ENCODE measurements around the gene ZNF737. TPM values are rescaled to one million over a fixed set of nuclear protein-coding genes. Genes with fewer than 3 reads are reported as not detected.

ZNF737 gene
- total RNA-seq, 1 experiment from 2014 or later, result 20.2 TPM

- peaks cover 8% of the 10 kb centered on the region for H3K4me1 Mint-ChIP-seq
- no peak overlapping the region for H3K4me3 Mint-ChIP-seq
- DNase-seq (ENCODE audit: low spot score) (no peak), ATAC-seq (no peak)
- peaks cover 60% of the 10 kb centered on the region for H3K27me3 Mint-ChIP-seq (ENCODE audit: low read depth)
- TF ChIP-seq CDX4 (CRISPR knock-in tag; IDR thresholded peaks at IDR 0.05; ENCODE audit: borderline replicate concordance) (no peak), CREM (CRISPR knock-in tag; IDR thresholded peaks at IDR 0.05) (no peak), TEAD4 (CRISPR knock-in tag; IDR thresholded peaks at IDR 0.05) (no peak), PRRX2 (CRISPR knock-in tag; IDR thresholded peaks at IDR 0.05) (no peak), ZNF232 (CRISPR knock-in tag; IDR thresholded peaks at IDR 0.05) (no peak), STAT6 (CRISPR knock-in tag; conservative IDR thresholded peaks at IDR 0.05; ENCODE audit: low read depth) (no peak), ZNF425 (CRISPR knock-in tag; conservative IDR thresholded peaks at IDR 0.05) (no peak), CTCF (IDR thresholded peaks at IDR 0.05) (no peak), ZNF219 (CRISPR knock-in tag; IDR thresholded peaks at IDR 0.05; ENCODE audit: borderline replicate concordance) (no peak), IRF1 (CRISPR knock-in tag; IDR thresholded peaks at IDR 0.05) (no peak), NFYB (CRISPR knock-in tag; conservative IDR thresholded peaks at IDR 0.05; ENCODE audit: low read depth) (no peak), ATF2 (CRISPR knock-in tag; IDR thresholded peaks at IDR 0.05; ENCODE audit: borderline replicate concordance, low read depth) (no peak), ZNF512 (CRISPR knock-in tag; IDR thresholded peaks at IDR 0.05; ENCODE audit: borderline replicate concordance) (no peak)
- ChIA-PET POLR2A (no interaction called here), CTCF (interaction anchor here (0.6 to 1.5 kb wide), 5 partner anchors 31 to 559 kb away, joined by 3 to 4 read pairs (median 3); no protein-coding TSS in a partner anchor)
- peaks cover 59% of the 10 kb centered on the region for H3K9me3 Mint-ChIP-seq
- H3K36me3 Mint-ChIP-seq, result peaks cover 15% of the 10 kb centered on the region
- H3K27ac Mint-ChIP-seq, result no peak overlapping the region
Measured at GRCh38 chr19:20513189-20513904, 52.2 kb downstream of the ZNF737 start.

Measured in WTC11 (cell line).